C4-2B (cell line): ENCODE data around the gene NHS.

ENCODE experiments used
- ZFX ChIP-seq: fragments of 450-650 bp; IDR thresholded peaks from 2 replicates; pipeline ENCODE4 v1.6.1; 2017
- TF ChIP-seq, protein P1 (sequence below): fragments of 450-650 bp; conservative IDR thresholded peaks from 2 replicates; pipeline ENCODE4 v1.5.1; 2017; ENCODE audit warnings: mild to moderate bottlenecking

DNA sequence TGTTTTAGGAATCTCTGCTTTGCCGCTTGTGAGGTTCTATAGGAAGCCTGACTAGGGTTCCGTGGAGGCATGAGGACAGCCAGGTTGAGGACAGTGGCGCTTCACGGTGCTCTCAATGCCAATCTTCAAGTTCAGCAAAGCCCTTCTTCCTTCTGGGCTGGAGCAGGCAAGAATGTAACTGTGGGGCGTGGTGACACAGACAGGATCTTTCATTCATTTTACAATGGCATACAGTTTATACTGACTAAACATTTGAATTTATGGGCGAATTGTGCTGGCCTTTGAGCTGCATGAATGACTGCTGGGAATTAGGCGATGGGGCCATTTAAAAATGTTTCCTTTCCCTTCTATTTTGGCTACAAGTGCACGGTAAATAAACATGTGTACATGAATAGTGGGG is 2.9 kb upstream of the NHS start:
- TF ChIP-seq, protein P1, sequence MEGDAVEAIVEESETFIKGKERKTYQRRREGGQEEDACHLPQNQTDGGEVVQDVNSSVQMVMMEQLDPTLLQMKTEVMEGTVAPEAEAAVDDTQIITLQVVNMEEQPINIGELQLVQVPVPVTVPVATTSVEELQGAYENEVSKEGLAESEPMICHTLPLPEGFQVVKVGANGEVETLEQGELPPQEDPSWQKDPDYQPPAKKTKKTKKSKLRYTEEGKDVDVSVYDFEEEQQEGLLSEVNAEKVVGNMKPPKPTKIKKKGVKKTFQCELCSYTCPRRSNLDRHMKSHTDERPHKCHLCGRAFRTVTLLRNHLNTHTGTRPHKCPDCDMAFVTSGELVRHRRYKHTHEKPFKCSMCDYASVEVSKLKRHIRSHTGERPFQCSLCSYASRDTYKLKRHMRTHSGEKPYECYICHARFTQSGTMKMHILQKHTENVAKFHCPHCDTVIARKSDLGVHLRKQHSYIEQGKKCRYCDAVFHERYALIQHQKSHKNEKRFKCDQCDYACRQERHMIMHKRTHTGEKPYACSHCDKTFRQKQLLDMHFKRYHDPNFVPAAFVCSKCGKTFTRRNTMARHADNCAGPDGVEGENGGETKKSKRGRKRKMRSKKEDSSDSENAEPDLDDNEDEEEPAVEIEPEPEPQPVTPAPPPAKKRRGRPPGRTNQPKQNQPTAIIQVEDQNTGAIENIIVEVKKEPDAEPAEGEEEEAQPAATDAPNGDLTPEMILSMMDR: no peak
- no peak for TF ChIP-seq ZFX
